AG04450 (cell line): ENCODE measurements around the gene PJA1. TPM values are rescaled to one million over a fixed set of nuclear protein-coding genes. Genes with fewer than 3 reads are reported as not detected.

ENCODE experiments used
- CTCF ChIA-PET: fragments of 300-600, 350-600 bp; formaldehyde crosslinking; extraction: SDS; loops from one replicate; lab custom pipeline; 2022; ENCODE audit warnings: antibody characterized with exemption, inconsistent platforms; lab: Charles Lee
- POLR2A ChIA-PET: fragments of 350-600 bp; formaldehyde crosslinking; extraction: SDS; loops from one replicate; lab custom pipeline; 2021; ENCODE audit warnings: antibody characterized with exemption, inconsistent platforms; lab: Yijun Ruan, JAX
- DNase-seq: peaks from one replicate; pipeline ENCODE4 v3.0.0-alpha.2; 2011; ENCODE audit warnings: low read depth, low spot score
- H3K27ac ChIP-seq: one replicate; pipeline ENCODE4 v1.5.1; 2012; ENCODE audit warnings: low read depth, low read length, control low read depth
- H3K27me3 ChIP-seq: one replicate; pipeline ENCODE4 v1.6.0; 2012; ENCODE audit warnings: low read length; ENCODE audit not compliant: control insufficient read depth, insufficient read depth
- H3K4me3 ChIP-seq: 2 replicates; pipeline ENCODE4 v1.5.1; 2011; ENCODE audit warnings: mild to moderate bottlenecking, low read depth, low read length, control low read depth
- H3K9me3 ChIP-seq: 2 replicates; pipeline ENCODE4 v1.5.1; 2012; ENCODE audit warnings: low read length; ENCODE audit not compliant: control insufficient read depth, insufficient read depth
- CTCF ChIP-seq: IDR thresholded peaks from 2 replicates; pipeline ENCODE4 v1.5.1; 2011; ENCODE audit warnings: low read depth, low read length, control low read depth, inconsistent platforms
- polyA plus RNA-seq: library from polyadenylated mRNA; depleted of rRNA; stranded (reverse); fragments of >200 nt; gene quantifications from 2 replicates; pipeline ENCODE4 v1.2.3, GENCODE V29; 2011

Gene PJA1
- polyA plus RNA-seq, 1 experiment: 30.7 TPM

- H3K4me3 ChIP-seq: no peak overlapping the region
- DNase-seq: no peak
- ChIA-PET CTCF (no interaction called here), POLR2A (no interaction called here)
- no peaks in the 10 kb centered on the region for H3K9me3 ChIP-seq
- H3K27ac ChIP-seq: no peak overlapping the region
- no peak for TF ChIP-seq CTCF
- H3K27me3 ChIP-seq: peaks cover 5% of the 10 kb centered on the region
These were observed 29.9 kb upstream of the PJA1 start for GRCh38 chrX:69195192-69195591.

GRCh38 chrX:69192603-69193002 is 27.4 kb upstream of the PJA1 start:
- DNase-seq: no peak
- H3K27ac ChIP-seq: no peak overlapping the region
- TF ChIP-seq CTCF: no peak
- CTCF ChIA-PET: interaction anchor here (1.0 kb wide), 1 partner anchor 32 kb away, joined by 3 read pairs; no protein-coding TSS in a partner anchor
- POLR2A ChIA-PET: no interaction called here
- H3K4me3 ChIP-seq: no peak overlapping the region
- no peaks in the 10 kb centered on the region for H3K9me3 ChIP-seq
- peaks cover 3% of the 10 kb centered on the region for H3K27me3 ChIP-seq

- H3K27me3 ChIP-seq: peaks cover 3% of the 10 kb centered on the region
- H3K9me3 ChIP-seq: no peaks in the 10 kb centered on the region
- POLR2A ChIA-PET: interaction anchor here (1.0 to 1.1 kb wide), 2 partner anchors 25 to 361 kb away, joined by 3 read pairs; partner anchors contain the start of genes EFNB1 and PJA1
- no peak overlapping the region for H3K4me3 ChIP-seq
- no peak for TF ChIP-seq CTCF
- no peak for DNase-seq
- no peak overlapping the region for H3K27ac ChIP-seq
- CTCF ChIA-PET: no interaction called here
These were observed 24.5 kb upstream of the PJA1 start for GRCh38 chrX:69189576-69190371.

GRCh38 chrX:69186651-69187050 is 21.4 kb upstream of the PJA1 start:
- no peak overlapping the region for H3K4me3 ChIP-seq
- no peaks in the 10 kb centered on the region for H3K27me3 ChIP-seq
- CTCF ChIA-PET: no interaction called here
- POLR2A ChIA-PET: no interaction called here
- DNase-seq: no peak
- no peaks in the 10 kb centered on the region for H3K9me3 ChIP-seq
- TF ChIP-seq CTCF: no peak
- H3K27ac ChIP-seq: no peak overlapping the region

- DNase-seq: no peak
- no peak overlapping the region for H3K4me3 ChIP-seq
- H3K9me3 ChIP-seq: no peaks in the 10 kb centered on the region
- CTCF ChIA-PET: no interaction called here
- TF ChIP-seq CTCF: no peak
- no peaks in the 10 kb centered on the region for H3K27me3 ChIP-seq
- POLR2A ChIA-PET: no interaction called here
- H3K27ac ChIP-seq: no peak overlapping the region
These were observed 20.6 kb upstream of the PJA1 start for GRCh38 chrX:69185886-69186285.
